ENCODE data around the gene ATP9A.

- TF ChIP-seq EZH2 (IDR thresholded peaks at IDR 0.05) (no peak), POLR2AphosphoS5 (IDR thresholded peaks at IDR 0.05; ENCODE audit: borderline replicate concordance, low read depth, low read length) (no peak)
These were observed 33.1 kb upstream of the ATP9A start for GRCh38 chr20:51801122-51801822.

Measured in SK-N-MC (cell line).